NB4 (cell line): ENCODE results near the gene GCLC.

ENCODE experiments used
- CTCF ChIP-seq: IDR thresholded peaks from one replicate; pipeline ENCODE4 v1.5.1; 2012; ENCODE audit warnings: low read depth, low read length
- TF ChIP-seq, protein P1 (sequence below): IDR thresholded peaks from 2 replicates; pipeline ENCODE4 v1.6.1; 2011; ENCODE audit warnings: low read depth, low read length

DNA sequence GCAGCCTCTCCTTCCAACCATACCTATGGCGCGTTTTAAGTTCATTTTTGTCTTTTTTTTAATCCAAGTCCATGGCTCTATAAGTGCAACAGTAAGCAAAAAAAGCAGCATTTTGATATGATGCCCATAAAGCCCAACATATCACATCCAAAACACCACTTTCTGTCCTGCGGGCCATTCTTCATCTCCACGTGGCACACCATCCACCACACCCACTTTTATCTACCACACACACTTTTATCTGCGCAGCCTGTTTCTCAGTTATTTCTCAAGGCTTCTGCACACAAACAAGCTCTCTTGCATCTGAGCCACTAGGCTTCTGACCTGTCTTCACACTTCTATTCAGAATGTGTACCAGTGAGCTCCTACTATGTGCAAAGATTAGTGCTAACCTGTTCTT is 5.3 kb downstream of the GCLC start:
- TF ChIP-seq CTCF = no peak
- TF ChIP-seq, protein P1, sequence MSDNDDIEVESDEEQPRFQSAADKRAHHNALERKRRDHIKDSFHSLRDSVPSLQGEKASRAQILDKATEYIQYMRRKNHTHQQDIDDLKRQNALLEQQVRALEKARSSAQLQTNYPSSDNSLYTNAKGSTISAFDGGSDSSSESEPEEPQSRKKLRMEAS = no peak
